Cerebellar cortex (tissue), 1 donor: ENCODE data around the gene PACRG.

Experiments
- DNase-seq: peaks from one replicate; pipeline ENCODE4 v3.0.0-alpha.2; 2015; ENCODE audit warnings: low spot score

PACRG gene

DNA sequence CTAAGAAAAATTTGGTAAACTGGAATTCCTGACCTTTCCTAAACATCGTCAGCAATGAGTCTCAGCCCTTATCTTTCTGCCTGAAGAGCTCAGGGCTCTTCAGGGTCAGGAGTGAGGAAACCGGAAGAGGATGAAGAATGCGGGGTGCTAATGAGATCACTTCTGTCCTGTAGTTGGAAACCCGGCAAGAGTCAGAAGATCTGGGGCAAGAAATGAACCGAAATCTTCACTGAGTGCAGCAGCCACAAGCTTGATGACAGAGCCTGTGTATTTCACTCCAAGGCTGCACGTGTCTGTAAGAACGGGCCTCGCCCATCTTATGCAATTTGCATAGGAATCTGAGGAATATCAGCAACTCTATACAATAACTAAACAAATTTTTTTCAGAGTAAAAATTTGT is 626.3 kb downstream of the PACRG start:
- no peak for DNase-seq

DNA sequence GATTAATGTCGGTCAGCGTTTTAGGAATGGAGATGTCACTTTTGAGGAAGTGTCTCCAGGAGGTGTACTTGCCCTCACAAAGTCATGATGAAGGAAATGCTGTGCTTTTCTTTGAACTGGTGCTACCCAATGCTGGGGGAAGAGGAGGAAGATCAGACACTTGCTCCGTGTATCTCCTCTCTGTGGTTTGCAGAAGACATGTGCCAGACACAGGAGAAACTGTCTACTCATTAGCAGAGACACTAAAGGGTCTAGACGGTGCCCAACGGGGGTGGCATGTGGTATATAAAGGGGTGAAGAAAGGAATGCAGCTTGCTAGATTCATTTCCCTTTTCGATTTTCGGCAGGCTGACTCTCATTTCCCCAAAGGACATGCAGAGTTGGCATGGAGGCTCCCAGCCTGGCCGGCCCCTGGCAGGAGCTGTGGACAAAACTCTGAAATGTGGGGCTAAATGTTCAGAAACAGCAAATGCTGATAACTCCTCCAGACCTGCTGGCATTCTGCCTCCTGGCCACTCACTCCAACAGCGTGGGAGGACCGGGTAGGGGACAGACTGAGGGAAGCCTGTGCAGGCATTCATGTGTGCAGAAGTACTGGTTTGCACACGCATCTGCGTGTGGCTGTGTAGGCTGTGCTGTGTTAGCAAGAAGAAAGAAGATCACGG is 627.1 kb downstream of the PACRG start:
- DNase-seq, result peak; percentile 34

DNA sequence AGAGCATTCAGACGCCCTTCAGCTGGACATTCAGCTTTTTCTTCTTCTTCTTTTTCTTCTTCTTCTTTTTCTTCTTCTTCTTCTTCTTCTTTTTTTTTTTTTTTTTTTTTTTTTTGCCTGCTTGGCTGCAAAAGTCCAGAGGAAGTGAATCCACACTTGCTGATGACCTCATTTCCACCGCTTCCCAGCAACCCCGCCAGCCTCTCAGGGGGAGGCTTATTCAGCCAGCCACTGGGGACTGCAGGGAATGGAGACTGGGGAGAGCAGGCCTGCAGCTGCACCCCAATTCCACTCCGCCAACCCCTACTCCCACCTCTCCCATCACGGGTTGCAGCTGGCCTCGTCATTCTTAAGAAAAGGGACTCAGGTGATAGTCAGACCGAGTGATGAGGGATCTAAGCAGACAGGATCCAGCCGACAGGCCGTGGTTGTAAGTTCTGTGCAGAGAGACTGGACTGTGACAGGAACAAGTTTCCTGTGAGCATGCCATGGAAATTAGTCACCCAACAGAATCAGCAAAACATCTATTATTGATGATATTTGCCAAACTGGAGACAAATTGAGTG is 627.7 kb downstream of the PACRG start:
- no peak for DNase-seq

DNA sequence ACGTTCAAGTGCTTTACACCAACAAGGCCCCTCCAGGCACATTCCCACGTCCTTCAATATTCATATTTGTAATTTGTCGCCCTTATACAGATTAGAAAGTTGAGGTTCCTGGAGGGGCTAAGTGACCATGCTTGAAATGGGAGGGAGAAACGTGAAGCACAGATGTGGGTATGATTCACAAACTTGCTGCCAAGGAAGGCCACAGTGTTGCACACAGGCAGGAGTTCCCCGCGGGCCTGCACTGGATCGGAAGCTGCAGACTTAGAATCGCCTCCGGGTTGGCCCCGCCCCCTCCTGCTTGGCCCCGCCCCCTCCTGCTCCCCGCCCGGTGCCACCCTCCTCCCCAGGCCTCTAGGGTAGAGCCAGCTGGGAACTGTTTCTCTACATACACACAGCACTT is 628.5 kb downstream of the PACRG start:
- no peak for DNase-seq

DNA sequence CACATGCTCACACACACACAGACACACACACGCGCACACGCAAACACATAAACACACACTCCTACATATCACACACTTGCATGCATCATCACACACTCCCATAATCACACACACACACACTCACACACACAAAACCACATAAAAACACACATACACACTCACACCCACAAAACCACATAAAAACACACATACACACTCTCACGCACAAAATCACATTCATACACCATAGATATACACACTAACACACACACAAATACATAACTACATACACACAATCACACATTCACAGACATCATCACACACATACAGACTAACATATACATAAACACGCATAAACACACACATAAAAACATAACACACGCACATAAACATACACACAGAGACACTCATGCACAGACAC is 629.0 kb downstream of the PACRG start:
- no peak for DNase-seq

DNA sequence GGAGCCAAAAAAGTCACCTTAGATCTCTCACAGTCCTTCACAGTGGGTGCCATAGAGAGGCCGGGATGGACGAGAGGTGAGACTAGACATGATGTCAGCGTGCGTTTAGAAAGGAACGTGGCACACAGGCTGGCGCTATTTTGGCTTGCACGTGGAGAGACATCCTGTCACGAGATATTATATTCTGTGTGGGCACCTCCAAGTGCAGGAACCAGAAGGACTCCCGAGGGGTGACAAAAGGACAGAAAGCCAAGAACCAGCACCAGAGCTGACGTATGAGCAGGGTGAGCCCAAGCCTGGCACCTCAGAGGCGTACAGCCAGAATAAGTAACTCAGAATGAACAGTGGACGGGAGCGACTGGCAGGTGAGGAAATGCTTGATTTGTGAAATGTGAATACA is 636.9 kb downstream of the PACRG start:
- no peak for DNase-seq
